ENCODE data around the gene IL1RAP.

Gene IL1RAP

GRCh38 chr3:190566043-190566933 lies 52.4 kb downstream of the IL1RAP start:
- TF ChIP-seq USF1 (IDR thresholded peaks at IDR 0.05) (0 out of 2 replicates have a peak, but pooled peaks have one; percentile 10), TEAD4 (IDR thresholded peaks at IDR 0.05) (peak; percentile 80), NFIC (IDR thresholded peaks at IDR 0.05) (peak; percentile 52), TAF1 (IDR thresholded peaks at IDR 0.05; ENCODE audit: low read depth) (no peak), FOXM1 (IDR thresholded peaks at IDR 0.05; ENCODE audit: borderline replicate concordance, low read depth) (no peak), EP300 (IDR thresholded peaks at IDR 0.05; ENCODE audit: borderline replicate concordance) (peak; percentile 68; the same call in 1 of the 2 replicates), TCF12 (IDR thresholded peaks at IDR 0.05; ENCODE audit: low read depth) (peak; percentile 71), CEBPB (IDR thresholded peaks at IDR 0.05) (peak; percentile 95)

- TF ChIP-seq TAF1 (IDR thresholded peaks at IDR 0.05; ENCODE audit: low read depth) (no peak), FOXM1 (IDR thresholded peaks at IDR 0.05; ENCODE audit: borderline replicate concordance, low read depth) (no peak), USF1 (IDR thresholded peaks at IDR 0.05) (no peak), NFIC (IDR thresholded peaks at IDR 0.05) (no peak), TEAD4 (IDR thresholded peaks at IDR 0.05) (no peak), EP300 (IDR thresholded peaks at IDR 0.05; ENCODE audit: borderline replicate concordance) (no peak), CREB1 (IDR thresholded peaks at IDR 0.05; ENCODE audit: low read depth) (no peak), ZBTB7A (IDR thresholded peaks at IDR 0.05; ENCODE audit: low read depth) (no peak), MAX (IDR thresholded peaks at IDR 0.05) (no peak), RAD21 (IDR thresholded peaks at IDR 0.05; ENCODE audit: low read depth) (no peak)
These were observed 54.2 kb downstream of the IL1RAP start for GRCh38 chr3:190568036-190568435.

- no peak for TF ChIP-seq EP300 (IDR thresholded peaks at IDR 0.05; ENCODE audit: borderline replicate concordance)
- no peak for TF ChIP-seq RAD21 (IDR thresholded peaks at IDR 0.05; ENCODE audit: low read depth)
- TF ChIP-seq TAF1 (IDR thresholded peaks at IDR 0.05; ENCODE audit: low read depth): no peak
- TF ChIP-seq YY1 (IDR thresholded peaks at IDR 0.05; ENCODE audit: low read depth): no peak
- no peak for TF ChIP-seq ZBTB7A (IDR thresholded peaks at IDR 0.05; ENCODE audit: low read depth)
- TF ChIP-seq TEAD4 (IDR thresholded peaks at IDR 0.05): no peak
- TF ChIP-seq CREB1 (IDR thresholded peaks at IDR 0.05; ENCODE audit: low read depth): no peak
These were observed 60.6 kb downstream of the IL1RAP start for GRCh38 chr3:190574473-190574872.

- TF ChIP-seq USF1 (IDR thresholded peaks at IDR 0.05): no peak
- TF ChIP-seq FOXM1 (IDR thresholded peaks at IDR 0.05; ENCODE audit: borderline replicate concordance, low read depth): no peak
- TF ChIP-seq MAX (IDR thresholded peaks at IDR 0.05): no peak
- TF ChIP-seq EP300 (IDR thresholded peaks at IDR 0.05; ENCODE audit: borderline replicate concordance): no peak
- no peak for TF ChIP-seq NFIC (IDR thresholded peaks at IDR 0.05)
- TF ChIP-seq YY1 (IDR thresholded peaks at IDR 0.05; ENCODE audit: low read depth): no peak
- no peak for TF ChIP-seq CEBPB (IDR thresholded peaks at IDR 0.05)
These were observed 61.7 kb downstream of the IL1RAP start for GRCh38 chr3:190575437-190576185.

- no peak for TF ChIP-seq FOXM1 (IDR thresholded peaks at IDR 0.05; ENCODE audit: borderline replicate concordance, low read depth)
- no peak for TF ChIP-seq MAX (IDR thresholded peaks at IDR 0.05)
- TF ChIP-seq EGR1 (IDR thresholded peaks at IDR 0.05): no peak
- no peak for TF ChIP-seq CREB1 (IDR thresholded peaks at IDR 0.05; ENCODE audit: low read depth)
- TF ChIP-seq REST (IDR thresholded peaks at IDR 0.05; ENCODE audit: low read depth): no peak
- TF ChIP-seq CEBPB (IDR thresholded peaks at IDR 0.05): no peak
- no peak for TF ChIP-seq EP300 (IDR thresholded peaks at IDR 0.05; ENCODE audit: borderline replicate concordance)
- TF ChIP-seq ZBTB7A (IDR thresholded peaks at IDR 0.05; ENCODE audit: low read depth): no peak
- no peak for TF ChIP-seq TAF1 (IDR thresholded peaks at IDR 0.05; ENCODE audit: low read depth)
- no peak for TF ChIP-seq TEAD4 (IDR thresholded peaks at IDR 0.05)
- TF ChIP-seq TCF12 (IDR thresholded peaks at IDR 0.05; ENCODE audit: low read depth): no peak
- no peak for TF ChIP-seq NFIC (IDR thresholded peaks at IDR 0.05)
- TF ChIP-seq RAD21 (IDR thresholded peaks at IDR 0.05; ENCODE audit: low read depth): no peak
- no peak for TF ChIP-seq USF1 (IDR thresholded peaks at IDR 0.05)
- no peak for TF ChIP-seq YY1 (IDR thresholded peaks at IDR 0.05; ENCODE audit: low read depth)
These were observed 63.3 kb downstream of the IL1RAP start for GRCh38 chr3:190577225-190577624.

Measured in Ishikawa (cell line).